Ishikawa (cell line): ENCODE measurements around the gene IL12B.

Source experiments
- CEBPB ChIP-seq: IDR thresholded peaks from 2 replicates; pipeline ENCODE4 v1.6.1; 2012
- EP300 ChIP-seq: IDR thresholded peaks from 2 replicates; pipeline ENCODE4 v1.6.1; 2012; ENCODE audit warnings: borderline replicate concordance
- FOXM1 ChIP-seq: IDR thresholded peaks from 2 replicates; pipeline ENCODE4 v1.6.1; 2012; ENCODE audit warnings: low read depth, borderline replicate concordance
- MAX ChIP-seq: IDR thresholded peaks from 2 replicates; pipeline ENCODE4 v1.6.1; 2012
- RAD21 ChIP-seq: IDR thresholded peaks from 2 replicates; pipeline ENCODE4 v1.6.1; 2012; ENCODE audit warnings: low read depth
- REST ChIP-seq: IDR thresholded peaks from 2 replicates; pipeline ENCODE4 v1.6.1; 2012; ENCODE audit warnings: low read depth, mild to moderate bottlenecking
- TAF1 ChIP-seq: IDR thresholded peaks from 2 replicates; pipeline ENCODE4 v1.6.1; 2012; ENCODE audit warnings: low read depth, mild to moderate bottlenecking
- TCF12 ChIP-seq: IDR thresholded peaks from 2 replicates; pipeline ENCODE4 v1.6.1; 2012; ENCODE audit warnings: low read depth
- YY1 ChIP-seq: IDR thresholded peaks from 2 replicates; pipeline ENCODE4 v1.6.1; 2012; ENCODE audit warnings: low read depth
- ZBTB7A ChIP-seq: IDR thresholded peaks from 2 replicates; pipeline ENCODE4 v1.6.1; 2012; ENCODE audit warnings: low read depth

DNA sequence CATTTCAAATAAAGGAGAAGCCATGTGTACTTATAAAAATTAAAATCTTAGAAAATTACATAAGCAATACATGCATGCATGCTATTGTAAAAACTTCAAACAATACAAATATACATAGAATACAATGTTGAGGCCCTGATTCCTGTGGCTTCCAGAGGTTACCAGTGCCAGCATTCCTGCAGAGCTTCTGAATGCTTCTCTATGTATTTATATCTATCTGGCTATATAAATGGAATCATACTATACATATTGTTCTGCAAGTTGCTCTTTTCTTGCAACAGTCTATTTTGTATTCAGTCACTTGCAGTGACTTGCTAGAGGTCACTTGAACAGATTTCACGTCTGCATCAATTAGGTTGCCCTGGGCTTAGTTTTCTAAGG, 3.2 kb upstream of the IL12B start:
- TF ChIP-seq ZBTB7A (no peak), FOXM1 (no peak), RAD21 (no peak), TCF12 (no peak), REST (no peak), TAF1 (no peak), CEBPB (no peak), MAX (no peak), YY1 (no peak), EP300 (no peak)
